IMR-90 (cell line): ENCODE data around the gene RNFT2. TPM values are rescaled to one million over a fixed set of nuclear protein-coding genes. Genes with fewer than 3 reads are reported as not detected.

Experiments used
- ATAC-seq: fragments of 200-7000 bp; cut with Tn5 transposase; 2 replicates; pipeline ENCODE4 v1.9.1; 2020; ENCODE audit warnings: low read depth, mild to moderate bottlenecking, moderate library complexity
- BruUV-seq: library from RNA; stranded (reverse); fragments of 400-500 nt; replicated peaks from 2 replicates; lab custom pipeline; 2021; lab: Mats Ljungman, UMichigan
- CTCF ChIA-PET: fragments of 300-600 bp; formaldehyde crosslinking; extraction: SDS; loops from one replicate; lab custom pipeline; 2021; ENCODE audit warnings: antibody characterized with exemption; lab: Yijun Ruan, JAX
- POLR2A ChIA-PET: fragments of 300-600 bp; sonication (Branson Sonifier 250); formaldehyde crosslinking; loops from one replicate; lab custom pipeline; 2022; ENCODE audit warnings: antibody characterized with exemption; ENCODE audit not compliant: unreplicated experiment; lab: Charles Lee
- DNase-seq: peaks from one replicate; pipeline ENCODE4 v3.0.0; 2013
- H2AFZ ChIP-seq: replicated peaks from 2 replicates; pipeline ENCODE3; 2013; ENCODE audit warnings: low read length, mild to moderate bottlenecking; ENCODE audit not compliant: poor library complexity
- H2AK5ac ChIP-seq: 2 replicates; pipeline ENCODE4 v1.6.1; 2013; ENCODE audit warnings: low read depth, low read length, inconsistent platforms
- H2AK9ac ChIP-seq: replicated peaks from 2 replicates; pipeline ENCODE3; 2013; ENCODE audit warnings: mild to moderate bottlenecking, low read depth, low read length, moderate library complexity; ENCODE audit not compliant: poor library complexity
- H2BK120ac ChIP-seq: 2 replicates; pipeline ENCODE4 v1.6.1; 2013; ENCODE audit warnings: low read depth, low read length, inconsistent platforms
- H2BK15ac ChIP-seq: 3 replicates; pipeline ENCODE4 v1.6.1; 2013; ENCODE audit warnings: low read depth, low read length, inconsistent platforms
- H2BK20ac ChIP-seq: 2 replicates; pipeline ENCODE4 v1.6.1; 2013; ENCODE audit warnings: low read depth, mild to moderate bottlenecking, inconsistent platforms, low read length, moderate library complexity
- H2BK5ac ChIP-seq: 2 replicates; pipeline ENCODE4 v1.6.1; 2013; ENCODE audit warnings: mild to moderate bottlenecking, low read depth, low read length, inconsistent platforms; ENCODE audit not compliant: poor library complexity, severe bottlenecking
- H3K14ac ChIP-seq: replicated peaks from 2 replicates; pipeline ENCODE4 v1.6.1; 2013; ENCODE audit warnings: low read depth, low read length, inconsistent platforms
- H3K18ac ChIP-seq: 2 replicates; pipeline ENCODE4 v1.6.1; 2013; ENCODE audit warnings: low read depth, low read length, control low read depth
- H3K23ac ChIP-seq: 2 replicates; pipeline ENCODE4 v1.6.1; 2013; ENCODE audit warnings: low read depth, low read length, inconsistent platforms
- H3K27ac ChIP-seq: 2 replicates; pipeline ENCODE4 v1.5.1; 2013; ENCODE audit warnings: mild to moderate bottlenecking, control low read depth, low read length; ENCODE audit not compliant: insufficient read depth
- H3K27me3 ChIP-seq: 2 replicates; pipeline ENCODE4 v1.6.1; 2013; ENCODE audit warnings: low read length; ENCODE audit not compliant: control insufficient read depth, insufficient read depth
- H3K36me3 ChIP-seq: 2 replicates; pipeline ENCODE4 v1.6.1; 2013; ENCODE audit warnings: low read length, mixed read lengths; ENCODE audit not compliant: control insufficient read depth, insufficient read depth
- H3K4ac ChIP-seq: 2 replicates; pipeline ENCODE4 v1.6.1; 2013; ENCODE audit warnings: low read depth, low read length, inconsistent platforms
- H3K4me1 ChIP-seq: 2 replicates; pipeline ENCODE4 v1.6.1; 2013; ENCODE audit warnings: low read length, mixed read lengths; ENCODE audit not compliant: control insufficient read depth, insufficient read depth
- H3K4me2 ChIP-seq: 2 replicates; pipeline ENCODE4 v1.6.1; 2013; ENCODE audit warnings: low read depth, mild to moderate bottlenecking, control low read depth, low read length, moderate library complexity
- H3K4me3 ChIP-seq: 2 replicates; pipeline ENCODE4 v1.5.1; 2013; ENCODE audit warnings: low read depth, mild to moderate bottlenecking, control low read depth, low read length, moderate library complexity; ENCODE audit not compliant: insufficient read depth
- H3K56ac ChIP-seq: 2 replicates; pipeline ENCODE4 v1.6.1; 2013; ENCODE audit warnings: low read length, inconsistent platforms; ENCODE audit not compliant: insufficient read depth; ENCODE audit errors: extremely low read depth
- H3K79me1 ChIP-seq, 2 experiments: 2 replicates each; pipeline ENCODE4 v1.6.1; 2013; ENCODE audit warnings: low read length in 2 of 2, inconsistent platforms in 1 of 2, low read depth in 1 of 2
- H3K9ac ChIP-seq: 2 replicates; pipeline ENCODE4 v1.6.1; 2013; ENCODE audit warnings: low read depth, low read length, control low read depth
- H3K9me1 ChIP-seq: 2 replicates; pipeline ENCODE4 v1.6.1; 2013; ENCODE audit warnings: low read length, inconsistent platforms; ENCODE audit not compliant: insufficient read depth
- H3K9me3 ChIP-seq: 2 replicates; pipeline ENCODE4 v1.6.1; 2013; ENCODE audit warnings: low read length; ENCODE audit not compliant: control insufficient read depth, insufficient read depth
- H4K20me1 ChIP-seq: 2 replicates; pipeline ENCODE4 v1.6.1; 2013; ENCODE audit warnings: low read length, inconsistent platforms; ENCODE audit not compliant: insufficient read depth
- H4K5ac ChIP-seq: 2 replicates; pipeline ENCODE4 v1.6.1; 2013; ENCODE audit warnings: mild to moderate bottlenecking, low read depth, low read length, control low read depth
- H4K8ac ChIP-seq, 2 experiments: 2 replicates each; pipeline ENCODE4 v1.6.1; 2013; ENCODE audit warnings: low read depth in 2 of 2, low read length in 2 of 2, control low read depth in 1 of 2, inconsistent platforms in 1 of 2
- H4K91ac ChIP-seq: 2 replicates; pipeline ENCODE4 v1.6.1; 2013; ENCODE audit warnings: low read depth, low read length, inconsistent platforms; ENCODE audit not compliant: insufficient read depth
- BHLHE40 ChIP-seq: fragments of 150-350 bp; IDR thresholded peaks from 2 replicates; pipeline ENCODE4 v1.6.1; 2016; ENCODE audit warnings: mild to moderate bottlenecking, low read depth, low read length
- CEBPB ChIP-seq: IDR thresholded peaks from 2 replicates; pipeline ENCODE4 v1.6.1; 2012; ENCODE audit warnings: low read depth, low read length, improper control_type of control experiment
- CHD1 ChIP-seq: IDR thresholded peaks from 2 replicates; pipeline ENCODE4 v1.6.1; 2012; ENCODE audit warnings: low read depth, low read length, improper control_type of control experiment
- FOS ChIP-seq: fragments of 150-350 bp; IDR thresholded peaks from 2 replicates; pipeline ENCODE4 v1.6.1; 2016; ENCODE audit warnings: low read depth, low read length
- MAFK ChIP-seq: IDR thresholded peaks from 2 replicates; pipeline ENCODE4 v1.6.1; 2012; ENCODE audit warnings: low read depth, low read length, improper control_type of control experiment
- MAZ ChIP-seq: IDR thresholded peaks from 2 replicates; pipeline ENCODE4 v1.6.1; 2012; ENCODE audit warnings: low read depth, mild to moderate bottlenecking, low read length, improper control_type of control experiment, moderate library complexity, borderline replicate concordance
- MXI1 ChIP-seq: IDR thresholded peaks from 2 replicates; pipeline ENCODE4 v1.6.1; 2012; ENCODE audit warnings: low read depth, mild to moderate bottlenecking, low read length, moderate library complexity, borderline replicate concordance
- NFE2L2 ChIP-seq: fragments of 150-350 bp; IDR thresholded peaks from 2 replicates; pipeline ENCODE4 v1.6.1; 2016; ENCODE audit warnings: low read depth, mild to moderate bottlenecking, low read length
- POLR2A ChIP-seq: IDR thresholded peaks from 2 replicates; pipeline ENCODE4 v1.6.1; 2012; ENCODE audit warnings: mild to moderate bottlenecking, low read depth, low read length
- RAD21 ChIP-seq: IDR thresholded peaks from 2 replicates; pipeline ENCODE4 v1.6.1; 2012; ENCODE audit warnings: low read length, improper control_type of control experiment
- RCOR1 ChIP-seq: IDR thresholded peaks from 2 replicates; pipeline ENCODE4 v1.6.1; 2012; ENCODE audit warnings: mild to moderate bottlenecking, low read length, improper control_type of control experiment; ENCODE audit not compliant: insufficient replicate concordance
- RFX5 ChIP-seq: IDR thresholded peaks from 2 replicates; pipeline ENCODE4 v1.8.0; 2012; ENCODE audit warnings: low read depth, mild to moderate bottlenecking, low read length, moderate library complexity
- SMC3 ChIP-seq: fragments of 150-350 bp; IDR thresholded peaks from 2 replicates; pipeline ENCODE4 v1.6.1; 2016; ENCODE audit warnings: low read depth, mild to moderate bottlenecking, antibody characterized with exemption, low read length, moderate library complexity
- WGBS, 2 experiments: methylation state at CpG; one replicate each; pipeline versions ENCODE4 v1.1.5 to v1.1.7; 2013; ENCODE audit warnings: missing lambda C conversion rate in 2 of 2; ENCODE audit not compliant: insufficient read length in 1 of 2; ENCODE audit errors: extremely low coverage in 2 of 2; 5-methylcytosine and 5-hydroxymethylcytosine counted together
- dilution Hi-C: fragments of 300-500 bp; cut with HindIII; formaldehyde crosslinking; loops from one replicate; pipeline ENCODE4 v1.14.3; 2018; ENCODE audit warnings: low sequenced_read_pairs; ENCODE audit not compliant: unreplicated experiment
- in situ Hi-C: fragments of 300-500 bp; cut with MboI; formaldehyde crosslinking; loops from 3 replicates; pipeline ENCODE4 v1.14.3; 2019; ENCODE audit warnings: low sequenced_read_pairs, inconsistent platforms, mixed read lengths
- intact Hi-C: fragments of 100-400 bp; cut with micrococcal nuclease; formaldehyde crosslinking; loops from 2 replicates; pipeline ENCODE4 v1.10.0; 2022
- polyA plus RNA-seq, 3 experiments: library from polyadenylated mRNA; depleted of rRNA; stranded (reverse); fragments of >200 nt; gene quantifications; 2 replicates each; pipeline ENCODE4 v1.2.3, GENCODE V29; 2012; ENCODE audit warnings: low replicate concordance in 1 of 3
- total RNA-seq: library from RNA; depleted of rRNA; stranded (reverse); fragments of >200 nt; gene quantifications from 2 replicates; pipeline ENCODE4 v1.2.3, GENCODE V29; 2012
- TF ChIP-seq, protein P1 (sequence below): conservative IDR thresholded peaks from 2 replicates; pipeline ENCODE4 v1.5.1; 2012; ENCODE audit warnings: mild to moderate bottlenecking, low read depth, low read length, improper control_type of control experiment
- TF ChIP-seq, protein P2 (sequence below): fragments of 150-350 bp; IDR thresholded peaks from 2 replicates; pipeline ENCODE4 v1.6.1; 2016; ENCODE audit warnings: low read depth, mild to moderate bottlenecking, low read length, moderate library complexity, borderline replicate concordance
- TF ChIP-seq, protein P3 (sequence below): fragments of 150-350 bp; IDR thresholded peaks from 2 replicates; pipeline ENCODE4 v1.6.1; 2017; ENCODE audit warnings: mild to moderate bottlenecking, antibody characterized with exemption, low read length, low read depth

Gene RNFT2
- total and polyA plus RNA-seq, 2 of the 4 experiments (the other 2 are of a cell fraction), result 1.6 to 2.3 TPM

DNA sequence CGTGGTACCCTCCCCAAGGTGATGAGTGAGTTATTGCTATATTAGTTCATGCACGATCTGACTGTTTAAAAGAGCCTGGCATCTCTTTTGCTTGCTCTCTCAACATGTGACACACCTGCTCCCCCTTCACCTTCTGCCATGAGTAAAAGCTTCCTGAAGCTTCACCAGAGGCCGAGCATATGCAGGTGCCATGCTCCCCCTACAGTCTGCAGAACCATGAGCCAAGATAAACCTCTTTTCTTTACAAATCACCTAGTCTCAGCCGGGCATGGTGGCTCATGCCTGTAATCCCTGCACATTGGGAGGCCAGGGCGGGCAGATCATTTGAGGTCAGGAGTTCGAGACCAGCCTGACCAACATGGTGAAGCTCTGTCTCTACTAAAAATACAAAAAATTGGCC, 61.8 kb downstream of the RNFT2 start:
- TF ChIP-seq, protein P1, sequence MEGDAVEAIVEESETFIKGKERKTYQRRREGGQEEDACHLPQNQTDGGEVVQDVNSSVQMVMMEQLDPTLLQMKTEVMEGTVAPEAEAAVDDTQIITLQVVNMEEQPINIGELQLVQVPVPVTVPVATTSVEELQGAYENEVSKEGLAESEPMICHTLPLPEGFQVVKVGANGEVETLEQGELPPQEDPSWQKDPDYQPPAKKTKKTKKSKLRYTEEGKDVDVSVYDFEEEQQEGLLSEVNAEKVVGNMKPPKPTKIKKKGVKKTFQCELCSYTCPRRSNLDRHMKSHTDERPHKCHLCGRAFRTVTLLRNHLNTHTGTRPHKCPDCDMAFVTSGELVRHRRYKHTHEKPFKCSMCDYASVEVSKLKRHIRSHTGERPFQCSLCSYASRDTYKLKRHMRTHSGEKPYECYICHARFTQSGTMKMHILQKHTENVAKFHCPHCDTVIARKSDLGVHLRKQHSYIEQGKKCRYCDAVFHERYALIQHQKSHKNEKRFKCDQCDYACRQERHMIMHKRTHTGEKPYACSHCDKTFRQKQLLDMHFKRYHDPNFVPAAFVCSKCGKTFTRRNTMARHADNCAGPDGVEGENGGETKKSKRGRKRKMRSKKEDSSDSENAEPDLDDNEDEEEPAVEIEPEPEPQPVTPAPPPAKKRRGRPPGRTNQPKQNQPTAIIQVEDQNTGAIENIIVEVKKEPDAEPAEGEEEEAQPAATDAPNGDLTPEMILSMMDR, result no peak
- TF ChIP-seq MXI1 (no peak), MAFK (no peak), CHD1 (no peak), POLR2A (no peak), BHLHE40 (no peak), RCOR1 (no peak), NFE2L2 (no peak), MAZ (no peak), RAD21 (no peak), SMC3 (no peak), RFX5 (no peak), FOS (no peak), CEBPB (no peak)
- TF ChIP-seq, protein P2, sequence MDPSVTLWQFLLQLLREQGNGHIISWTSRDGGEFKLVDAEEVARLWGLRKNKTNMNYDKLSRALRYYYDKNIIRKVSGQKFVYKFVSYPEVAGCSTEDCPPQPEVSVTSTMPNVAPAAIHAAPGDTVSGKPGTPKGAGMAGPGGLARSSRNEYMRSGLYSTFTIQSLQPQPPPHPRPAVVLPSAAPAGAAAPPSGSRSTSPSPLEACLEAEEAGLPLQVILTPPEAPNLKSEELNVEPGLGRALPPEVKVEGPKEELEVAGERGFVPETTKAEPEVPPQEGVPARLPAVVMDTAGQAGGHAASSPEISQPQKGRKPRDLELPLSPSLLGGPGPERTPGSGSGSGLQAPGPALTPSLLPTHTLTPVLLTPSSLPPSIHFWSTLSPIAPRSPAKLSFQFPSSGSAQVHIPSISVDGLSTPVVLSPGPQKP, result no peak
- TF ChIP-seq, protein P3, sequence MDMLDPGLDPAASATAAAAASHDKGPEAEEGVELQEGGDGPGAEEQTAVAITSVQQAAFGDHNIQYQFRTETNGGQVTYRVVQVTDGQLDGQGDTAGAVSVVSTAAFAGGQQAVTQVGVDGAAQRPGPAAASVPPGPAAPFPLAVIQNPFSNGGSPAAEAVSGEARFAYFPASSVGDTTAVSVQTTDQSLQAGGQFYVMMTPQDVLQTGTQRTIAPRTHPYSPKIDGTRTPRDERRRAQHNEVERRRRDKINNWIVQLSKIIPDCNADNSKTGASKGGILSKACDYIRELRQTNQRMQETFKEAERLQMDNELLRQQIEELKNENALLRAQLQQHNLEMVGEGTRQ, result no peak
- Histone ChIP-seq H3K27me3 (no peaks in the 10 kb centered on the region), H2BK120ac (no peak overlapping the region), H3K4ac (no peak overlapping the region), H2BK5ac (no peak overlapping the region), H2AFZ (no peak overlapping the region), H3K18ac (no peak overlapping the region), H3K4me2 (no peak overlapping the region), H3K4me1 (no peaks in the 10 kb centered on the region), H2AK5ac (no peak overlapping the region), H3K79me1 (no peaks in the 10 kb centered on the region), H3K9ac (no peak overlapping the region), H3K9me3 (no peaks in the 10 kb centered on the region), H3K9me1 (no peaks in the 10 kb centered on the region), H2AK9ac (no peak overlapping the region), H3K27ac (no peak overlapping the region), H4K8ac (no peak overlapping the region), H3K36me3 (no peaks in the 10 kb centered on the region), H4K20me1 (no peaks in the 10 kb centered on the region), H4K5ac (no peak overlapping the region), H3K56ac (no peak overlapping the region), H4K91ac (no peak overlapping the region), H3K4me3 (no peak overlapping the region), H2BK20ac (no peak overlapping the region), H3K23ac (no peak overlapping the region), H3K14ac (no peak overlapping the region), H2BK15ac (no peak overlapping the region)
- in situ Hi-C loops, result no loop called here
- WGBS, 2 experiments, result 82% methylated on average over 4 of the region's 6 CpGs; no CpG with 5 or more reads in 1 of the 2 experiments
- dilution Hi-C loops, result no loop called here
- intact Hi-C loops, result no loop called here
- no TSS peak for BruUV-seq
- DNase-seq, result no peak
- ATAC-seq, result no peak
- CTCF ChIA-PET, result no interaction called here
- POLR2A ChIA-PET, result no interaction called here
